ENCODE data around the gene FAM131C. TPM values are rescaled to one million over a fixed set of nuclear protein-coding genes. Genes with fewer than 3 reads are reported as not detected.

FAM131C gene
- total RNA-seq, 1 donor from 2014 or later: 1.4 TPM

DNA sequence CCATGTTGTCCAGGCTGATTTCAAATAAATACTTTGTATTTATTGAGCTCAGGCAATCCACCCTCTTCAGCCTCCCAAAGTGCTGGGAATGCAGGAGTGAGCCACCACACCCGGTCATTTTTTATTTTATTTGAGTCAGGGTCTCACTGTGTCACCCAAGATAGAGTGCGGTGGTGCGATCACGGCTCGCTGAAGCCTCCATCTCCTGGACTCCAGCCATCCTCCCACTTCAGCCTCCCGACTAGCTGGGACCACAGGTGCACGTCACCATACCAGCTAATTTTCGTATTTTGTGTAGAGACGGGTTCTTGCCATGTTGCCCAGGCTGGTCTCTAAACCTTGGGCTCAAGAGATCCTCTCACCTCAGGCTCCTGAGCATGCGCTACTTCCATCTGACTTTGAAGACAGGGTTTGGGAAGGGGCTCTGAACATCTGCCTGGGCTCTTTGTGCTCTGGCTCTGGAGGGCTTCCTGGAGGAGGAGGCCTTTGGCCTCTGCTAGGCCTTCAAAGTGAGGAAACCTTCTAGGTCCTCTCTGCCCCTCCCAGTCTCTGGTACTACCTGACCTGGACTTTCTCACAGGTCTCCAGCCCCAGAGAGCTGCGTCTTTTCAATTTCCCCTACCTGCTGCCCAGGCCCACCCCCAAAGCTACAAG, 61.4 kb downstream of the FAM131C start:
- Mint-ChIP-seq H3K9me3 (no peaks in the 10 kb centered on the region), H3K27me3 (no peaks in the 10 kb centered on the region), H3K27ac (no peak overlapping the region), H3K36me3 (no peaks in the 10 kb centered on the region), H3K4me1 (ENCODE audit: unreplicated experiment) (peaks cover 11% of the 10 kb centered on the region), H3K4me3 (no peak overlapping the region)
- DNase-seq (ENCODE audit: extremely low spot score, unreplicated experiment): no peak
- TF ChIP-seq, protein P1, sequence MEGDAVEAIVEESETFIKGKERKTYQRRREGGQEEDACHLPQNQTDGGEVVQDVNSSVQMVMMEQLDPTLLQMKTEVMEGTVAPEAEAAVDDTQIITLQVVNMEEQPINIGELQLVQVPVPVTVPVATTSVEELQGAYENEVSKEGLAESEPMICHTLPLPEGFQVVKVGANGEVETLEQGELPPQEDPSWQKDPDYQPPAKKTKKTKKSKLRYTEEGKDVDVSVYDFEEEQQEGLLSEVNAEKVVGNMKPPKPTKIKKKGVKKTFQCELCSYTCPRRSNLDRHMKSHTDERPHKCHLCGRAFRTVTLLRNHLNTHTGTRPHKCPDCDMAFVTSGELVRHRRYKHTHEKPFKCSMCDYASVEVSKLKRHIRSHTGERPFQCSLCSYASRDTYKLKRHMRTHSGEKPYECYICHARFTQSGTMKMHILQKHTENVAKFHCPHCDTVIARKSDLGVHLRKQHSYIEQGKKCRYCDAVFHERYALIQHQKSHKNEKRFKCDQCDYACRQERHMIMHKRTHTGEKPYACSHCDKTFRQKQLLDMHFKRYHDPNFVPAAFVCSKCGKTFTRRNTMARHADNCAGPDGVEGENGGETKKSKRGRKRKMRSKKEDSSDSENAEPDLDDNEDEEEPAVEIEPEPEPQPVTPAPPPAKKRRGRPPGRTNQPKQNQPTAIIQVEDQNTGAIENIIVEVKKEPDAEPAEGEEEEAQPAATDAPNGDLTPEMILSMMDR (conservative IDR thresholded peaks at IDR 0.05): no peak

DNA sequence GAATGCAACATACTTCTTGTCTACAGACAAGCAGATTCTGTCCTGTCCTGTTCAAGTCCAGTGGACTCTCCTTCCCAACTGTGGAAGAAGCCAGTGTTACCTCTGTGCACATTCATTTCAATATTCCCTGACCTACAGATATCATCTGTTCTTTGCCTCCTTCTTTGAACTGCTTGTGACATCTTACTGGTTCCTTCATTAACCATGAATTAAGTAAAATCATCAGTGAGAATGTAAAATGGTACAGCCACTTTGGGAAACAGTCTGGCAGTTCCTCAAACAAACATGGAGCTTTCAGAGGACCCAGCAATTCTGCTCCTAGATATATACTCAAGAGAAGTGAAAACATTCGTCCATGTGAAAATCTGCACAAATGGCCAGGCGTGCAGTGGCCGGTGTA, 62.6 kb downstream of the FAM131C start:
- TF ChIP-seq, protein P1 (conservative IDR thresholded peaks at IDR 0.05): no peak
- peak overlapping the region; percentile 26 for H3K27ac Mint-ChIP-seq
- H3K36me3 Mint-ChIP-seq: no peaks in the 10 kb centered on the region

DNA sequence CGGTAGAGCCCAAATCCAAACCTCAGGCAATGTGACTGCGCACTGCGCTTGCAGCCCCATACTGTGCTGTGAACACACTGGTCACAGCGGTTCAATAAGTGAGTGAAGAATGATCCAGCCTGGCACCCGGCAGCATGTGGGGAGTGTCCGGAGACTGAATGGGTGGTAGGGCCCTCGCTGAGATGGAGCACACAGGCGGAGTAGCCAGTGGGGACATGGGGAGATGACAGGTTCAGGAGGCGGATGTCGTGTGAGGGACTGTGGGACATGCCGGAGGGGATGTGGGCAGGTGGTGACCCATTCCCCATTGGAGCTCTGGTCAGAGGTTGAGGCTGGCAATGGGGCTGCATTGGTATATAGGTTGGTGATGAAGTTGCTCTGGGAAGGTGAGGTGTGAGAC, 63.8 kb downstream of the FAM131C start:
- no peak overlapping the region for H3K4me3 Mint-ChIP-seq
- H3K9me3 Mint-ChIP-seq: no peaks in the 10 kb centered on the region
- TF ChIP-seq, protein P1 (conservative IDR thresholded peaks at IDR 0.05): no peak
- no peak for DNase-seq (ENCODE audit: extremely low spot score, unreplicated experiment)
- no peak overlapping the region for H3K27ac Mint-ChIP-seq
- no peaks in the 10 kb centered on the region for H3K36me3 Mint-ChIP-seq
- peaks cover 5% of the 10 kb centered on the region for H3K4me1 Mint-ChIP-seq (ENCODE audit: unreplicated experiment)
- no peaks in the 10 kb centered on the region for H3K27me3 Mint-ChIP-seq

More for the DNA sequence above, 62.6 kb downstream of the FAM131C start:
- no peaks in the 10 kb centered on the region for H3K27me3 Mint-ChIP-seq
- H3K4me3 Mint-ChIP-seq: no peak overlapping the region
- peaks cover 11% of the 10 kb centered on the region for H3K4me1 Mint-ChIP-seq (ENCODE audit: unreplicated experiment)
- H3K9me3 Mint-ChIP-seq: no peaks in the 10 kb centered on the region
- no peak for DNase-seq (ENCODE audit: extremely low spot score, unreplicated experiment)

DNA sequence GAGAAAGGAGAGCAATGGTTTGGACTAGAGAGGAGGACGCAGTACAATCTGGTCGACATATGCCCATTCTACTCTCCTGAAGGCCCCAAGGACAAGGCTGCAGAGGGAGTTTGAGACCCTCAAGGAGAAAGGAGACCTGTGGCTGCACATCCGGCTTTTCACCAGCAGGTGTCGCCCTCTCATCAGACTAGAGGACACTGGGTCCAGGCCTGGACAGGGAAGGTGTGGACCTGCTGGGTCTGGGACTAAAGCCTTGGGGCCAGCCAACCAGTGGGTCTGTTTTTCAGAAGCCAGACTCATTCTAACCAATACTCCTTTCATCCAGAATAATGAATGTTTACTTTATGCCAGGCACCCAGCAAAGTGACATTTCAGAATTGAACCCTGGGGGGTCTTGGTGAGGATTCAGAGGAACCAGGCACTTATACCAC, 64.4 kb downstream of the FAM131C start:
- no peaks in the 10 kb centered on the region for H3K36me3 Mint-ChIP-seq

More for the DNA sequence above, 64.4 kb downstream of the FAM131C start:
- Mint-ChIP-seq H3K27ac (no peak overlapping the region), H3K27me3 (no peaks in the 10 kb centered on the region), H3K4me1 (ENCODE audit: unreplicated experiment) (no peaks in the 10 kb centered on the region), H3K4me3 (no peak overlapping the region), H3K9me3 (no peaks in the 10 kb centered on the region)
- TF ChIP-seq, protein P1 (conservative IDR thresholded peaks at IDR 0.05): peak; percentile 99
- peak; percentile 90 for DNase-seq (ENCODE audit: extremely low spot score, unreplicated experiment)

Other genes starting within 250 kb of the FAM131C start
- gene SPEN, start 225.9 kb downstream of the FAM131C start, total RNA-seq (ENCODE audit: low replicate concordance): 66.5 and 79.4 TPM in 2 replicates
- 27.8 and 42.2 TPM in 2 replicates for gene ZBTB17, start 97.5 kb downstream of the FAM131C start, total RNA-seq (ENCODE audit: low replicate concordance)
- gene SRARP, start 69.4 kb downstream of the FAM131C start, total RNA-seq (ENCODE audit: low replicate concordance): not detected in 2 replicates
- 0.48 and 0.64 TPM in 2 replicates for gene HSPB7, start 55.6 kb downstream of the FAM131C start, total RNA-seq (ENCODE audit: low replicate concordance)
- 0.38 and 1.6 TPM in 2 replicates for gene CLCNKA, start 51.6 kb downstream of the FAM131C start, total RNA-seq (ENCODE audit: low replicate concordance)
- gene CLCNKB, start 29.9 kb downstream of the FAM131C start, total RNA-seq (ENCODE audit: low replicate concordance): 0.95 and 1.6 TPM in 2 replicates
- 40.3 and 77.9 TPM in 2 replicates for gene EPHA2, start 82.4 kb upstream of the FAM131C start, total RNA-seq (ENCODE audit: low replicate concordance)
- 20.2 and 29.5 TPM in 2 replicates for gene ARHGEF19, start 139.0 kb upstream of the FAM131C start, total RNA-seq (ENCODE audit: low replicate concordance)
- 11.1 and 12.9 TPM in 2 replicates for gene CPLANE2, start 163.5 kb upstream of the FAM131C start, total RNA-seq (ENCODE audit: low replicate concordance)

All from type B pancreatic cell (in vitro differentiated cells).